Nephron progenitor cell (in vitro differentiated cells): ENCODE measurements around the gene NELFCD.
"Not testable (repeated sequence)": the region's sequence is repeated elsewhere in the genome, so short reads cannot be mapped to it uniquely, and the experiment has no call there.

Experiments used
- DNase-seq: peaks from one replicate; pipeline ENCODE4 v3.0.0; 2021
- H3K27ac Mint-ChIP-seq: 2 replicates; pipeline ENCODE4 v1.8.0; 2021; ENCODE audit warnings: mild to moderate bottlenecking, moderate library complexity, mixed read lengths
- H3K27me3 Mint-ChIP-seq: 2 replicates; pipeline ENCODE4 v1.8.0; 2021; ENCODE audit warnings: mild to moderate bottlenecking, low read depth, mixed read lengths; ENCODE audit not compliant: poor library complexity
- H3K36me3 Mint-ChIP-seq: 2 replicates; pipeline ENCODE4 v1.8.0; 2021; ENCODE audit warnings: low read depth, mixed read lengths
- H3K4me1 Mint-ChIP-seq: 2 replicates; pipeline ENCODE4 v1.8.0; 2021; ENCODE audit warnings: mixed read lengths
- H3K4me3 Mint-ChIP-seq: 2 replicates; pipeline ENCODE4 v1.8.0; 2021; ENCODE audit warnings: mild to moderate bottlenecking, moderate library complexity, mixed read lengths
- H3K9me3 Mint-ChIP-seq: 2 replicates; pipeline ENCODE4 v1.8.0; 2021; ENCODE audit warnings: mild to moderate bottlenecking, moderate library complexity, mixed read lengths
- TF ChIP-seq, protein P1 (sequence below): fragments of 200-600 bp; sonication (generic); IDR thresholded peaks from 2 replicates; pipeline ENCODE4 v1.5.0; 2021; ENCODE audit warnings: antibody characterized with exemption

The NELFCD gene

DNA sequence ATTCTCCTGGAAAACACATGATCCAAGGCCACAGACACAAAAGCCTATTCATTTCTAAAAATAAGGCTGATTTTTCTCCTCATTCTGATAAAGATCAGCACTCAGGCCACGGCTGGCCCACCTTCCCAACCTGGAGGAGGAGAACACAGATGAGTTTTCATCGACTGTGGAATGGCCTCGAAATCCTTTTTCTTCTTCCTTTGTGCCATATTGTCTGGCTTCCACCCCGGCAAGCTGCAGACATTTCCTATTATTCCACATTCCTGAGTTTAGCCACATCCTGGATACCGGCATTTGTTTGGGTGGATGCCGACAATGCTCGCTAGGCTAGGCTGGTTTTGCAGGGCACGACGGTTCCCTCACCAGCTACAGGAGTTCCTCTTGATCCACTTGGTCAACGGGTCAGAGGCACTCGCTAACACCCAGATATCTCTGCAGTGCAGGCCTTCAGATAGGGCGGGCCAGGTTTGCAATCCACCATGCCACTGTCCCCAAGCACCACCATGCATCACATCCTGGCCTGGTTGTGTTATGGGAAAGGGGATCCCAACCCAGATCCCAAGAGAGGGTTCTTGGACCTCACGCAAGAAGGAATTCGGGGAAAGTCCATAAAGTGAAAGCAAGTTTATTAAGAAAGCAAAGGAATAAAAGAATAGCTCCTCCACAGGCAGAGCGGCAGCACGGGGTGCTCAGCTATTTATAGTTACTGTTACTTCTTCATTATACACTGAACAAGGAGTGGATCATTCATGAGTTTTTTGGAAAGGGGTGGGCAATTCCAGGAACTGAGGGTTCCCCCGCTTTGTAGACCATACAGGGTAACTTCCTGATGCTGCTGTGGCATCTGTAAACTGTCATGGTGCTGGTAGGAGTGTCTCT lies 30.2 kb downstream of the NELFCD start:
- TF ChIP-seq, protein P1, sequence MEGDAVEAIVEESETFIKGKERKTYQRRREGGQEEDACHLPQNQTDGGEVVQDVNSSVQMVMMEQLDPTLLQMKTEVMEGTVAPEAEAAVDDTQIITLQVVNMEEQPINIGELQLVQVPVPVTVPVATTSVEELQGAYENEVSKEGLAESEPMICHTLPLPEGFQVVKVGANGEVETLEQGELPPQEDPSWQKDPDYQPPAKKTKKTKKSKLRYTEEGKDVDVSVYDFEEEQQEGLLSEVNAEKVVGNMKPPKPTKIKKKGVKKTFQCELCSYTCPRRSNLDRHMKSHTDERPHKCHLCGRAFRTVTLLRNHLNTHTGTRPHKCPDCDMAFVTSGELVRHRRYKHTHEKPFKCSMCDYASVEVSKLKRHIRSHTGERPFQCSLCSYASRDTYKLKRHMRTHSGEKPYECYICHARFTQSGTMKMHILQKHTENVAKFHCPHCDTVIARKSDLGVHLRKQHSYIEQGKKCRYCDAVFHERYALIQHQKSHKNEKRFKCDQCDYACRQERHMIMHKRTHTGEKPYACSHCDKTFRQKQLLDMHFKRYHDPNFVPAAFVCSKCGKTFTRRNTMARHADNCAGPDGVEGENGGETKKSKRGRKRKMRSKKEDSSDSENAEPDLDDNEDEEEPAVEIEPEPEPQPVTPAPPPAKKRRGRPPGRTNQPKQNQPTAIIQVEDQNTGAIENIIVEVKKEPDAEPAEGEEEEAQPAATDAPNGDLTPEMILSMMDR = no peak
- Mint-ChIP-seq H3K27ac (no peak overlapping the region), H3K4me3 (no peak overlapping the region), H3K4me1 (peaks cover 33% of the 10 kb centered on the region), H3K36me3 (no peaks in the 10 kb centered on the region), H3K27me3 (peaks cover 9% of the 10 kb centered on the region), H3K9me3 (no peaks in the 10 kb centered on the region)
- DNase-seq = no peak

DNA sequence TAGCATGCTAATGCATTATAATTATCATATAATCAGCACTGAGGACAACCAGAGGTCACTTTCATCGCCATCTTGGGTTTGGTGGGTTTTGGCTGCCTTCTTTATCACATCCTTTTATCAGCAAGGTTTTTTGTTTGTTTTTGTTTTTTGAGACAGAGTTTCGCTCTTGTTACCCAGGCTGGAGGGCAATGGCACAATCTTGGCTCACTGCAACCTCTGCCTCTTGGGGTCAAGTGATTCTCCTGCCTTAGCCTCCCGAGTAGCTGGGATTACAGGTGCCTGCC lies 30.8 kb downstream of the NELFCD start:
- H3K27ac Mint-ChIP-seq, H3K36me3 Mint-ChIP-seq, H3K4me3 Mint-ChIP-seq, H3K9me3 Mint-ChIP-seq, DNase-seq, H3K27me3 Mint-ChIP-seq: not testable (repeated sequence)
- H3K4me1 Mint-ChIP-seq = peaks cover 39% of the 10 kb centered on the region

- Mint-ChIP-seq H3K36me3 (no peaks in the 10 kb centered on the region), H3K4me1 (peaks cover 50% of the 10 kb centered on the region), H3K4me3 (no peak overlapping the region), H3K27me3 (peaks cover 17% of the 10 kb centered on the region), H3K9me3 (no peaks in the 10 kb centered on the region), H3K27ac (peak overlapping the region; percentile 5)
- TF ChIP-seq, protein P1 = no peak
- no peak for DNase-seq
These were observed 32.2 kb downstream of the NELFCD start for GRCh38 chr20:59013031-59013951.

DNA sequence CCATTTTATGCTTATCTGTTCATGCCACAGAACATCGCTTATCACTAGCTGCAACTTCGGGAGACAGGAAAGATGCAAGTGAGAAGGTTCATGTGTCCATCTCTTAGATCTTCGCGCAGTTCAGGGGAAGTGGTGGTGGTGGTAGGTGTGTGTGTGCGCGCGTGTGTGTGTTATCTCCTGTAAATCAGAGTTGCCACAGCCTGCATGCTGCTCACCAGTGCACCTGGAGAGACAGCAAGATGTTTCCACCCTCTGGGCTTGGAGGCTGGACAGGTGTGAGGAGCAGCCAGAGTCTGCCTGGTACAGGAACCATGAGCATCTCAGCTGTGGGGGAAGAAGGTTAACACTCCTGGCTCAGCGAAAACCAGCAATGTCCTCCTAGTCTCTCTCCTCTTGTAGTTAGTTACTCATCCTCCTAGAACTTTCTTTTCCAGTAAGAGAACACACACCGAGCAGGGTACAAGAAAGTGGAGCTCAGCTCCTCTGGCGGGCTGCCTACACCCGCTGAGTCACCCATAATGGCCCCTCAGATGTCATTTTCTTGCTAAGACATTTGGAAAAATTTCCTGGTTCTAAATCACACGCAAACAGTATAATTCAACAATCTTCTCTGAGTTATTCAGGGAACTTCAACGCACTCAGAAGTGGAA lies 33.0 kb downstream of the NELFCD start:
- no peak overlapping the region for H3K27ac Mint-ChIP-seq
- DNase-seq = no peak
- peaks cover 50% of the 10 kb centered on the region for H3K4me1 Mint-ChIP-seq
- no peaks in the 10 kb centered on the region for H3K36me3 Mint-ChIP-seq
- no peaks in the 10 kb centered on the region for H3K9me3 Mint-ChIP-seq
- TF ChIP-seq, protein P1 = no peak
- H3K27me3 Mint-ChIP-seq = peaks cover 16% of the 10 kb centered on the region
- H3K4me3 Mint-ChIP-seq = no peak overlapping the region

DNA sequence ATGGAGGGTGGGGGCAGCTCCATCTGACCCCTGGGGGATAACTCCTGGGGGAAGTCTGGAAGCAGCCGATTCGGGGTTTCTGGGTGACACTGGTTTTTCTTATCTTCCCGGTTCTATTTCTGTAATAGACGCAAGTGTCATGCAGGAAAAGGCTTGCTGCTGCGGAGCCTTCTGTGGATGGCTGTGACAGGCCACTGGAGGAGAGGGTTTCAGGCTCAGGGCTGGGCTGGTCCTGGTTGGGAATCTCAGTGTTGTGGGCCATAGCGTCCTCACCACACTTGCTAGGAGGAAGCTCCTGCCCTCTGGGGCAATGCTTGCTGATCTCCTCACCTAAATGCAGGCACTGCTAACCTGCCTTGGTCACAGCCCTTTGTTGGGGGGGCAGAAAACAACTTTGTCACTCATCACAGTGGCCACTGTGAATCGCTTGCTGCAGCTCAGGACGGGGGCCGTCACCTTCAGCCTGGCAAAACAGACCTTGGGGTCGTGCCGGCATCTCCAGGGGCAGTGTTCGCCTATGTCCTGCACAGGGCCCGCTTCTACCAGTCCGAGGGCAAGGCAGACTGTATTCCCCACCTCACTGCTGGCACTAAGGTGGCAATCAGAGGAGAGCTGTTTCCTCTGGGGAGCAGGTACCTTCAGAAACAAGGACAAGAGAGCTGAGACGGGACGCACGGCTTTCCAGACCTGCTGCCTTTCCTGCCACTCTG lies 33.8 kb downstream of the NELFCD start:
- Mint-ChIP-seq H3K4me1 (peaks cover 50% of the 10 kb centered on the region), H3K36me3 (no peaks in the 10 kb centered on the region), H3K4me3 (no peak overlapping the region), H3K27ac (no peak overlapping the region), H3K9me3 (no peaks in the 10 kb centered on the region), H3K27me3 (peaks cover 14% of the 10 kb centered on the region)
- no peak for DNase-seq
- TF ChIP-seq, protein P1 = no peak
